Measurements from ENCODE around the gene TERT.

TERT gene

DNA sequence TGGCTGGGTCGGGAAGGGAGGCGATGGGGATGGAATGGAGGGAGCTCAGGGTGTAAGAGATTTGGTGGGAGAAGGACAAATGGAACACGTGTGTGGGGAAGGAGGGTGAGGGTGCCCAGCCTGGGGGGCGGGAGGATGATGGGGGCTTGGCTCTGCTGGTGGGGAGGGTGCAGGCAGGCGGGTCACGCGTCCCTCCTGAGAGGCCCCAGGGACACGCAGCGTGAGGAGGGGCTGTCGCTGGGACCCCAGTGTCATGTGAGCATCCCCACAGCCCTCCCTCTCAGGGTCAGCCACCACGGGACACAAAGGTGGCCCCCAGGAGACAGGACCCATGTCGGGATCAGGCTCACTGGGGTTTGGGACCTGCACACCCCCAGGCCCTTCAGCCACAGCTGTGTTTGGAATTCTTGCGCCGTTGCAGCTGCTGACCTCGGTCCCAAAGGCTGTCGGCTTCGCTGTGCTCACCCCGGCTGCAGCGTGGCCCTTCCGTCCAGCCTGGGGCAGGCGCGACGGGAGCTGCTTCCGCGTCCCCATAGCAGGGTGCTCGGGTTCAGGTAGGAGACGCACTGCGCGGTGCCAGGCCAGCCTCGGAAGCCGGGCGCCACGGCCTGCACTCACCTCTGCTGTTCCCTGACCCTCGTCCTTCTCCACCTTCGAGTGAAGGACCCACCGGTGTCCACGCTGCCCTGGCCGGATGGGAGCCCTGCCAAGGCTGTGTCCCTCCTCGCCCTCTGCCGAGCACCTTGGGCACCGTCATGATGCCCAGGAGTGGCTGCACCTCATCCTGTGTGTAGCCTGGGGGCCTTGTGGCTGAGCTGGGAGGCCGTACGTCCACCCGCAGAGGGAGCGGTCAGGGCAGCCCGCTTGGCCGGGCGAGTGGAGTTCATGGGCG lies 88.1 kb downstream of the TERT start:
- no peak for DNase-seq (ENCODE audit: low read depth)

- no peak for DNase-seq (ENCODE audit: low read depth)
These were observed 89.3 kb downstream of the TERT start for GRCh38 chr5:1205255-1206180.

DNA sequence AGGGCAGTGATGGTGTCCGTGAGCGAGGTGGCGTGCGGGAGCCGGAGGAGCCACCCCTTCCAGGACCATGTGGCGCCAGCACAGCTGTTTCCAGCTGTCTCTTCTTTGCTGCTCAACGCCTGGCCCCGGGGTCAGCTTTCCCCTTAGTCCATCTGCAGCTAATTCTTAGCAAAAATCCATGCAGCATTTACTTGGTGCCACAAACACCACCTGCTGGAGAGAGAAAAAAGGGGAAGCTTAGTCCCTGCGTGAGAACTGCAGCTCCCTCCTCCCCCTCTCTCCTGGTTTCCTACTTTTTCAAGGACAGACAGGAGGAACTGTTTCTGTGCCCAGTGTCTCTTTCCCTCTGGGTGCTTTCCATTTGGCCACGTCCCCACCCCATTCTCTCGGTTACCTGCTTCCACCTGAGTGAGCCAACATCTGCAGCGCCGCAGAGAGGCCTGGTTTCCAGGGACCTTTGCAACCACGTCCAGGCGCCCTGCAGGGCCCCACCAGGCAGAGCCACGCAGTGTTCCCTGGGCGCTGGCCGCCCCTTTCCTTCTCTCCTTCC lies 90.1 kb downstream of the TERT start:
- no peak for DNase-seq (ENCODE audit: low read depth)

GRCh38 chr5:1203968-1204692 lies 90.7 kb downstream of the TERT start:
- no peak for DNase-seq (ENCODE audit: low read depth)

- DNase-seq (ENCODE audit: low read depth): no peak
These were observed 91.4 kb downstream of the TERT start for GRCh38 chr5:1203311-1203967.
